Brain microvascular endothelial cell (primary cell): ENCODE results near the gene KAT6B.

Experiments
- DNase-seq: peaks from one replicate; pipeline ENCODE4 v3.0.0-alpha.2; 2020
- H3K27ac ChIP-seq: fragments of 250-450 bp; sonication (Bioruptor Pico); 2 replicates; pipeline ENCODE4 v1.5.1; 2020; ENCODE audit warnings: mild to moderate bottlenecking, moderate library complexity
- H3K27me3 ChIP-seq: fragments of 250-450 bp; sonication (Bioruptor Pico); replicated peaks from 2 replicates; pipeline ENCODE4 v1.5.1; 2020; ENCODE audit warnings: mild to moderate bottlenecking
- H3K36me3 ChIP-seq: fragments of 250-450 bp; sonication (Bioruptor Pico); replicated peaks from 2 replicates; pipeline ENCODE4 v1.5.1; 2020; ENCODE audit warnings: mild to moderate bottlenecking
- H3K4me3 ChIP-seq: 2 replicates; pipeline ENCODE4 v1.5.1; 2011; ENCODE audit warnings: low read depth, mild to moderate bottlenecking, control low read depth, low read length, moderate library complexity
- CTCF ChIP-seq: IDR thresholded peaks from 2 replicates; pipeline ENCODE4 v1.5.1; 2011; ENCODE audit warnings: low read depth, mild to moderate bottlenecking, moderate library complexity, low read length, control low read depth, inconsistent platforms; ENCODE audit errors: missing control alignments
- in situ Hi-C: cut with HindIII; loops from 2 replicates; pipeline ENCODE4 v1.10.0; 2017; ENCODE audit warnings: low sequenced_read_pairs, low pct_ligation_motif_present

KAT6B gene

DNA sequence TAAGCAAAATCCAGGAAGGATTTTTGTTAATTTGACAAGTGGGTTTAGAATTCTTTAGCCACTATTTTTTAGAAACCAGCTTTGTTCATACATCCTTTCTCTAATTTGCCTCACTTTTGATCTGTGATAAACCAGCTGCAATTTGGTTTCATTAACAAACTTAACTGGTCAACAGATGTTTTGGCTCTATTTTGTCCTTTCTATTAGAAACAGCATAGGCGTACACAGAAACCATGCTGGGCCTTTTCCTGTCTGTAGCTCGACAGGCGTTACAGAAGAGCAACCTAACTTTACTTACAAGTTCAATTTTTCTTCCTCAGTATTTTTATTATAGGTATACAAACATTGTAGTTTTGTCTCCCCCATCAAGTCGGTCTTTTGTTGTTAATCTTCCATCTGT, 28.2 kb downstream of the KAT6B start:
- H3K4me3 ChIP-seq, result no peak overlapping the region
- H3K27me3 ChIP-seq, result no peaks in the 10 kb centered on the region
- in situ Hi-C loops, result no loop called here
- no peak overlapping the region for H3K27ac ChIP-seq
- no peak for DNase-seq
- TF ChIP-seq CTCF, result no peak
- no peaks in the 10 kb centered on the region for H3K36me3 ChIP-seq

DNA sequence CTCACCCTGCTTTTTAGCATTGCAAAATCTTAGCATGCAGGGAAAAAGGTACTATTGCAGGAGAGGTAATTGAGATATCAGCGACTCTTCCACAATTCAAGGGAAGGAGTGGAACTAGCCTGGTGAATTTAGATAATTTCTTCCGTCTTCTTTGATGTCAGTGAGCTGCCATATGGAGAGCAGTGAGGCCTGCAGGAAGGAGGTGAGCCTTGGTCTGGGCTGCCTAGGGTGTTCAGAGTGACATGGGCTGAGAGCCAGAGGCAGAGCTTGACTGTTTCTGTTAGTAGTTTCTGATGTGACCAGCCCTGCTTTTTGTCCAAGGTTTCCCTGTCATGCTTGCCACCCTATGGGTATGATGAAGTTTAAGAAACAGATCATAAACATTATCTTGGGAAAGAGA, 28.6 kb downstream of the KAT6B start:
- no peak for DNase-seq
- TF ChIP-seq CTCF, result no peak
- Histone ChIP-seq H3K27ac (no peak overlapping the region), H3K4me3 (no peak overlapping the region), H3K27me3 (no peaks in the 10 kb centered on the region), H3K36me3 (no peaks in the 10 kb centered on the region)
- in situ Hi-C loops, result no loop called here

DNA sequence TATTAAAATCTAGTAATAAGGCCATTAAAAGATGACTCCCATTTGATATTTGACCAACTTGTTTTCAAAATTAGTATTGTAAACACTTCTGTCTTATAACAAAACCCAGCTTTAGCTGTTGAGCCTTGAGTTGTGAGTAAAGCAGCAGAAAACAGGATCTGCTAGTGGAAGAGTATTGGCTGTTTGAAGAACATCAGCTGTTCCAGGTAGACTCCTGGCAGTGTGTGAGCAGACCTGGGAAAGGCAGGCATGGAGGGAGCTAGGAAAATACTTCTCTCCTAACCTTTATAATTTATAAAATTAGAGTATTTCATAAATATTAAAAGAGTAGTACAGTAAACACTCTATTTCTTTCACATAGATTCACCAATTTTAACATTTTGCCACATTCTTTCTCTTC, 29.0 kb downstream of the KAT6B start:
- H3K27ac ChIP-seq, result no peak overlapping the region
- no peaks in the 10 kb centered on the region for H3K36me3 ChIP-seq
- DNase-seq, result no peak
- no peaks in the 10 kb centered on the region for H3K27me3 ChIP-seq
- H3K4me3 ChIP-seq, result no peak overlapping the region
- in situ Hi-C loops, result no loop called here
- TF ChIP-seq CTCF, result no peak

- Histone ChIP-seq H3K27ac (no peak overlapping the region), H3K4me3 (no peak overlapping the region), H3K36me3 (no peaks in the 10 kb centered on the region), H3K27me3 (no peaks in the 10 kb centered on the region)
- in situ Hi-C loops, result no loop called here
- no peak for TF ChIP-seq CTCF
- no peak for DNase-seq
Observed at GRCh38 chr10:74856940-74857339, 30.5 kb downstream of the KAT6B start.

DNA sequence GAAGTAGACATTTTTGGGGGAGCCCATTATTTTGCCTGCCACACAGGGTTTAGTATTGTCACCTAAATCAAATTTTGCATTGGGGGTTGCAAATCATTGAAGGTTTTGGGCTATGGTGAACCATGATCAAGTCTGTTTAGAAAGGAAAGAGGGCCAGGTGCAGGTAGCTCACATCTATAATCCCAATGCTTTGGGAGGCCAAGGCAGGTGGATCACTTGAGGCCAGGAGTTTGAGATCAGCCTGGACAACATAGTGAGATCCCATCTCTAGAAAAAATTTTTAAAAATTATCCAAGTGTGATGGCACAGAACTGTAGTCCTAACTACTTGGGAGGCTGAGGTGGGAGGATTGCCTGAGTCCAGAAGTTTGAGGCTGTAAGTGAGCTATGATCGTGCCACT, 31.2 kb downstream of the KAT6B start:
- no peaks in the 10 kb centered on the region for H3K36me3 ChIP-seq
- TF ChIP-seq CTCF, result no peak
- DNase-seq, result no peak
- no peak overlapping the region for H3K27ac ChIP-seq
- no peaks in the 10 kb centered on the region for H3K27me3 ChIP-seq
- H3K4me3 ChIP-seq, result no peak overlapping the region
- in situ Hi-C loops, result no loop called here

DNA sequence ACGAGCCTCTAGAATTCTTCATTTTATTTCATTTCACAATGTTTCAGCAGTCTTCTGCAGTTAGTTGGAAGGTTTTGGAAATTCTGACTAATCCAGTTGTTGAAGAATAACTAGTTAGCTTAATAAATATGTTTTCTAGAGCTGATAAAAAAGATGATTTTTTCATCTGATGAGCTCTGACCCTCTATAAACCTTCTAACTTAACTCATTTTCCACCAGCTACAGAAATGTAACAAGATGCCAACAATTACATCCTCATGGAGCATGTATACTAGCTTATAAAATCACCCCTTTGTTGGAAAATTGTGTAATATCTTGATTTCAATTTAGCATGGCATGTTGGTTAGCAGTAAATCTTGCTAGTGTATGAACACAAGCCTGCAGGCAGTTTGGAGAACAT, 33.1 kb downstream of the KAT6B start:
- no peak for TF ChIP-seq CTCF
- Histone ChIP-seq H3K27ac (no peak overlapping the region), H3K36me3 (no peaks in the 10 kb centered on the region), H3K4me3 (no peak overlapping the region), H3K27me3 (no peaks in the 10 kb centered on the region)
- no peak for DNase-seq
- in situ Hi-C loops, result no loop called here
